IPS DF 19.7 (cell line): Measurements from ENCODE around the gene STIL.
"Not testable (repeated sequence)": the region's sequence is repeated elsewhere in the genome, so short reads cannot be mapped to it uniquely, and the experiment has no call there.

Source experiments
- DNase-seq: peaks from one replicate; pipeline ENCODE4 v3.0.0-alpha.2; 2013; ENCODE audit warnings: low read depth, low spot score

STIL gene

DNA sequence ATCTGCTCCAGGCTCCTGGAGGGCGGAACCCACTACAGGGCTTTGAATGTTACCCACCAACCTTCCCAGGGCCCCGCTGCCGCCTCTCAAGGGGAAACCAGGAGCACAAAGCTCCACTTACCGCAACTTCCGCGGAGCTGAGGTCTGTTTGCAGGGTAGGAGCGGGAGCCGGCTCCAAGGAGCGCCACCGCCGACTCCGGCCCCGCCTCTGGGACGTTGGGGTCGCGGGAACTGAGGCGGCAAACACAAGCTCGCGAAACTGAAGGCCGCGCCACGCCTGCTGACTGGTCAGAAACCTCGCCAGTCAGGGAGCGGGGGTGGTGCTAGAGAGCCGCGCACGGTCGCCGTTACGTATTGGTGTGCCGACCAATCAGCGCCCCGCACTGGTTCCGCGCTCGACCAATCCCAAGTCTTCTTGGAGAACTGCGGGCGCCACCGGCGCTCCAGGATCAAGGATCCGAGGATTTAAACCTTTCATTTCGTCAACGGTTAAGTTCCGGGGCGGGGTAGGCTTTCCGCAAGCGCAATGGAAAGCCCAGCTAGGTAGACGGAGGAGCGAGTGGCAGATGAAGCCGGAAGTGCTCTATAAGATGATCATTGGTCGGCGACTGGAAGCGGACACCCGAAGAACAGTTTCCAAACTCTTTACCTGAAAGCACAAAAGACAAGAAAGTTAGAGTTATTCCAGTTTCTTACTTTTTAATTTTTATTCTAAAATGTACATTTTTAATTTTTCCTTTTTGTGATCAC lies at the start of gene STIL:
Gene STIL, minus strand, starts transcription at position 233 of the 750 bp plus-strand sequence. CDS start 3,828 bp downstream, outside the sequence.
- DNase-seq: peak; percentile 98

DNA sequence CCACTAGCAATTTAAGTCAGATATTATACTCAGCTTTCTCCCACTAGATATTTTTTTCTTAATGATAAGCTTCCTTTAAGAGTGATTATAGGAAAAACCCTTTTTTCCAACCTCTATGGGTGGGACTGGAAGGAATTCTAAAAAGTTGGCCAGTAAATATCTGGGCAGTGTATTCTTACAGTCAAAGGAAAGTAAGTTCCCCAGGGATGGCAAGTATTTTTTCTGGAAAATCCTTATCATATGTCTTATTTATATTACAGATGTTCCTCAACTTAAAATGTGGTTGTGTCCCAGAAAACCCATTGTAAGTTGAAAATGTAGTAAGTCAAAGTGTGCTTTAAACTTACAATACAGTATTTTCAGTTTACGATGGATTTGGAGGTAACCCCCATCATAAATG lies 48.9 kb upstream of the STIL start:
- DNase-seq: no peak

DNA sequence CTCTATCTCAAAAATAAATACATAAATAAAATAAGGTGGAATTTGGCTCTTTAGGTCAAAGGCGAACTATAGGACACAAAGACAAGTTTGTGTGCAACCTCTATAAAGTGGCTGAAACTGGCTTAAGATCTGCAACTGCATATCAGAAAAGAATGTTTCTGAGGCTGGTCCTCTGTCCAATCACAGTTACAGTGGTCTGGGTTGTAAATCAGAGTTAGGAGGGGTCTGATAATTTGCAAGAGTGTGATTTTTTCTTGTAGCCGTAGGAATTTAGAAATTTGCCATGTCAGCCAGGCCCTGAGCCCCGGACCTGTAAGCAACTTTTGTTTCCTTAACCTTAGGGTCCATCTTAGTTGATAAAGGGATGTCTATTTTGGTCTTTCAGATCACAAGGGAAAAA lies 47.4 kb upstream of the STIL start:
- no peak for DNase-seq

DNA sequence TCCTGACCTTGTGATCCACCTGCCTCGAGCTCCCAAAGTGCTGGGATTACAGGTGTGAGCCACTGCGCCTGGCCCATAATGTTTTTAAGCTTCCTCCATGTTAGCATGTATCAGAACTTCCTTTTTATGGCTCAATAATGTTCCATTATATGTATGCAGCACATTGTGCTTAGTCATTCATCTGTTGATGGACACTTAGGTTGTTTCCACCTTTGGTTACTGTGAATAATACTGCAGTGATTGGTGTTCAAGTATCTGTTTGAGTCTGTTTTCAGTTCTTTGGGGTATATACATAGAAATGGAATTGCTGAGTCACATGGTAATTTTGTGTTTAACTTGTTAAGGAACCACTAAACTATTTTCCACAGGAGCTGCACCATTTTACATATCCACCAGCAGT lies 37.4 kb upstream of the STIL start:
- DNase-seq: no peak

DNA sequence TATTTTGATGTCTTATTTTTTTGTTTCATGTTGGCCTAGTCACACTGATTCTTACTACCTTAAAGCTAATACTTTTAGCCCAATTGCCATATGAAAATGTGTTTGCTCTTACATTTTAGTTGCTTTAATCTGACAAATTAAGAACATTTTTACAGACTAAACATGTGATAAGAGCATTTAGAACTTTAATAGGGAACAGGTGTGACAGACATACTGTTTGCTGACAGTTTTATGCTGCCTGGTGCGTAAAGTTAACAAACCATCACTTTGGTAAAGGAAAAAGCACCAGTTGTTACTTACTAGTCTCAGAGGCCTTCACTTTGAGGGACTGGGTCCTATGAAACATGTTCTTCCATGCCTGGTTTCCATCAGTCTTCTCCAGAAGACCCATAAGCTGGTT lies 34.3 kb upstream of the STIL start:
- DNase-seq: no peak

DNA sequence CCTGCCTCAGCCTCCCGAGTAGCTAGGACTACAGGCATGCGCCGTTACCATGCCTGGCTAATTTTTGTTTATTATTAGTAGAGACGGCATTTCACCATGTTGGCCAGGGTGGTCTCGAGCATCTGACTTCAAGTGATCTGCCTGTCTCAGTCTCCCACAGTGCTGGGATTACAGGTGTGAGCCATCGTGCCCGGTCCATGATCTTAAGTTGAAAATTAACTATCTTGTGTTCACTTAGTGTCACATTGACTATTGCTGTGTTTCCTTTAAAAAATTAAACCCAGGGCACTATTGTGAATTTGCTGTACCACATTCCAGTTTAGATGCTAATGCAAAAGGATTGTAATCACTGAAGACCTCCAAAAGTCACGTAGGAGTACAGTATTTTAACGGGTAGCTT lies 33.8 kb upstream of the STIL start:
- DNase-seq: no peak

DNA sequence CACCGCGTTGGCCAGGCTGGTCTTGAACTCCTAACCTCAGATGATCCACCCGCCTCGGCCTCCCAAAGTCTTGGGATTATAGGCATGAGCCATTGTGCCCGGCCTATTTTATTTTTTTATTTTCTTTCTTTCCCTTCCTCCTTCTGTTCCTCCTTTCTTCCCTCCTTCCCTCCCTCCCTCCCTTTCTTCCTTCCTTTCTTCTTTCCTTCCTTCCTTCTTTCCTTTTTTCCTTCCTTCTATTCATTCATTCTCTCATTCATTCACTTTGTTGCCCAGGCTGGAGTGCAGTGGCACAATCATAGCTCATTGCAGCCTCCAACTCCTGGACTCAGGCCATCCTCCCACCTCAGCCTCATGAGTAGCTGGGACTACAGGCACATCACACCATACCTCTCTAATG lies 33.0 kb upstream of the STIL start:
- DNase-seq: not testable (repeated sequence)

DNA sequence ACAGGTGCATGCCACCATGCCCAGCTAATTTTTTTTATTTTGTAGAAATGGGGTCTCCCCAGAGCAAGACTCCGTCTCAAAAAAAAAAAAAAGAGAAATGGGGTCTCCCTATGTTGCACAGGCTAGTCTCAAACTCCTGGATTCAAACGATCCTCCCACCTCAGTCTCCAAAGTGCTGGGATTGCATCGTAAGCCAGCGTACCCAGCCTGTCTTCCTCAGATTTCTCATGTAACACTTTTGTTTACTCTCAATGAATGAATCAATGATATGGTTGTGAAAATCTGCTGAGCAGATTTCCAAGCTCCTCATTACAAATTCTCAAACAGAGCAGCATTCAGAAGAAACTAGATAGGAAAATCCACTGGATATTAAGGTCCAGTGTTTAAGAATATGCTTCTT lies 26.3 kb upstream of the STIL start:
- no peak for DNase-seq

DNA sequence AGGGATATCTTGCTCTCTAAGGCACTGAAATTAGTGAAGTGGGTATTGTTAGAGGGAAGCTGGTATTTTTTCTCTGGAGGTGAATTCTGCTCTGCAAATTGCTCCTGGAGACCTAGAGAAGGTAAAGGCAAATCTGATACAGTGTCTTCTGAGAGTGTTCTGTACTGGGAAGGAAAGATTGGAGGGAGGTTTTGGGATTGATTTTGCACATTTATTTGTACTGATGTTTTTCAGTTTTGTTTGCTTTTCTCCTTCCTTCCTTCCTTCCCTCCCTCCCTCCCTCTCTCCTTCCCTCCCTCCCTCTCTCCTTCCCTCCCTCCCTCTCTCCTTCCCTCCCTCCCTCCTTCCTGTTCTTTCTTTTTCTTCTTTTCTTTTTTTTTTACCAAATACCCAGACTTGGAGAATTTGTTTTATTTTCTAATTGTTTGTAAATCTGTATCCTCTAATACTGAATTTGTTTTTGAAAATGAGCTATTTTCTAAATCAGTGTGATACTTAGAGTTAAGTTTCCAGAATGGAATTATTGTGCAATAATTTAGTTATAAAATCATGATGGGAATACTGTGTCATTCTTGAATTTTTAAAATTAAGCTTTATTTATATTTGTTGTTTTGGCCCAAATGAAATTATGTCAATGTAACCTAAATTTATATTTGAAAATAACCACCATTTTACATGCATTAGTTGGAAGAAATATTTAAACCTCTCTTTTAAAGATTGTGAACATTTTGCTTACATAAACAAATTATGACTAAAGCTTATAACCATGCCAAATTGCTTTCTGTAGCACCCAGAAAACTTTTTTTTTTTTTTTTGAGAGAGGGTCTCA lies 24.5 kb upstream of the STIL start:
- no peak for DNase-seq

DNA sequence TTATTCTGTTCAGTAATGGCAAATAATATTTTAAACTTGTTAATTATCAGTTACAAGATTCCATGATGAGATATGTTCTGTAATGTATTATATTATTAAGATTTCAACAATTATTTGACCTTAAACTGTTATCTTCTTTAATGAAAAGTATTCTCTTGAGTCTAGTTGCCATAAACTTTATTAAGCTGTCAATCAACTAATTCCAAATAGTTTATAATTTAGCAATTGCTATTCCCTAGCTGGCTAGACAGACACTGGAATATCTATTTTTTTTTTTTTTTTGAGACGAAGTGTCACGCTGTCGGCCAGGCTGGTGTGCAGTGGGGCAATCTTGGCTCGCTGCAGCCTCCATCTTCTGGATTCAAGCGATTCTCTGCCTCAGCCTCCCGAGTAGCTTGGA lies 23.4 kb upstream of the STIL start:
- no peak for DNase-seq

DNA sequence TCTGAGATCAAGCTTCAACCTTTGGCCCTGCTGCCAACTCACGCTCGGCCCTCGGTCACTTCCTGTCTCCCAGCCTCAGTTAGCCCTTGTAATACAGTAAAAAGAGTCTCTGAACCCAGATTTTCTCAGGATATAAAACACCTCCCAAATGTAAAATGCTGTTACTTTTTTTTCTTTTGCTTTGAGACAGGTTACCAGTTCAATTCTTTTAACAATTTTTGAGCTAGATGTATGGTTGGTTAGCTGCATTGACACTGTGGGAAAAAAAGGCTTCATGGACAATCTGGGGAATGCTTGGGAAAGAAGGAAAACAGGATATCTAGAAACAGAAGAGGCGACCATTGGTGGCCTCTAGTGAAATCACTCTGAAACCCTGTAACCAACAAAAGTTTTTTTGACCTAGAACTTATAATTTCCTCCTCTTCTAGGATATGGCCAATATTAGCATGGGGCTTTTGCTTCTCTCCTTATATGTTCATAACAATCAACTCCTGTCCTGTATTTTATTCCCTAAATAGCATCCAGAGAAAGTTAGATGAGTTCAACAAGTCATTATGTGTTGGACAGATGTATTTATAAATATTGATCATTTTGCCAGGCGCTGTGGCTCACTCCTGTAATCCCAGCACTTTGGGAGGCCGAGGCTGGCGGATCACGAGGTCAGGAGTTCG lies 21.0 kb upstream of the STIL start:
- no peak for DNase-seq

DNA sequence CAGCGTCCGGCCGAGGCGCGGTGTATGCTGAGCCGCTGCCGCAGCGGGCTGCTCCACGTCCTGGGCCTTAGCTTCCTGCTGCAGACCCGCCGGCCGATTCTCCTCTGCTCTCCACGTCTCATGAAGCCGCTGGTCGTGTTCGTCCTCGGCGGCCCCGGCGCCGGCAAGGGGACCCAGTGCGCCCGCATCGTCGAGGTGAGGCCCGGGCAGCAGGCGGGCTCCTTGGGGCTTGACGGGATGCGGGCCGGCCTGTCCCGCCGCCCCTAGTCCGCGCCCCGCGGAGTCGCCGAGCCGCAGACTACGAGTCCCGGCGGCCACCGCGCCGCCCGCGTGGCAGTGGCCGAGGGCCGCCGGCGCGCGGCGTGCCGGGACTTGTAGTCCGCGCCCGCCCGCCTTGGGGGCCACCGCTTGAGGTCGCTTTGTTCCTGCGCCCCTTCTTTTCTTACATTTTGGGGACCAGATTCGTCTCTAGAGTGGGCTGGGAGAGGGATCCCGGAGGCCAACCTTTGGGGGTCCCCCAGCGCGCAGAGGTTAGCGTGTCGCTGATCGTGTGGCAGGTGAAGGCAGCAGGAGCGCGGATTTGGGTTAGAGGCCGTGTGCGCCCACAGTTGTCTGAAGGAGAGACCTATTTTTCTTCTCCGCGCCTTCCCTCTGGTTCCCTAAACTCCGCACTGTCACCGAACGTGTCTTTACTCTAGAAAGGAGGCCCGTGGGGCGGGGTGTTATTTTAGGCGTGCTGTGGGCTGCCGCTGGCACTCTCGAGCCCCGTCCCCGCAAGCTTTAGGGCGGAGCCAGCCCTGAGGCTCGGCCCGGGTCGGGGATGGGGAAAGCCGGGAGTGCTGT lies 20.2 kb upstream of the STIL start:
- DNase-seq: no peak

DNA sequence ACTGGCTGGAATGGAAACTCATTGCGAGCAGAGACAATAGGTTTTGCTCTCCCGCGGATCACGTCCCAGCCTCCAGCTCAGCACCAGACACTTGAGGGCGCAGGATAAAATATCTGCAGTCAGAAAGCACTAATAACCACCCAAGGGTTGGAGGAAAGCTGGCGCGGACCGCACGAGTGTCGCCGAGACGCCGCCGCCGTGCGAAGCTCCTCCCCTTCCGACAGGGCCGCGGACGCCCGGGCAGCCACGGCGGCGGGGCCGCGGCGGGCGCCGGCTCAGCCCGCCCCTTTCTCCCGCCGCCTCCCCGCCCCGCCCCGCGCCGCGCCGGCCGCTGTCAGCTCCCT lies 19.6 kb upstream of the STIL start, which contains the start of gene CMPK1:
Gene CMPK1, plus strand, starts transcription at position 213 of the 344 bp plus-strand sequence. CDS start 156 bp downstream, outside the sequence.
- no peak for DNase-seq

DNA sequence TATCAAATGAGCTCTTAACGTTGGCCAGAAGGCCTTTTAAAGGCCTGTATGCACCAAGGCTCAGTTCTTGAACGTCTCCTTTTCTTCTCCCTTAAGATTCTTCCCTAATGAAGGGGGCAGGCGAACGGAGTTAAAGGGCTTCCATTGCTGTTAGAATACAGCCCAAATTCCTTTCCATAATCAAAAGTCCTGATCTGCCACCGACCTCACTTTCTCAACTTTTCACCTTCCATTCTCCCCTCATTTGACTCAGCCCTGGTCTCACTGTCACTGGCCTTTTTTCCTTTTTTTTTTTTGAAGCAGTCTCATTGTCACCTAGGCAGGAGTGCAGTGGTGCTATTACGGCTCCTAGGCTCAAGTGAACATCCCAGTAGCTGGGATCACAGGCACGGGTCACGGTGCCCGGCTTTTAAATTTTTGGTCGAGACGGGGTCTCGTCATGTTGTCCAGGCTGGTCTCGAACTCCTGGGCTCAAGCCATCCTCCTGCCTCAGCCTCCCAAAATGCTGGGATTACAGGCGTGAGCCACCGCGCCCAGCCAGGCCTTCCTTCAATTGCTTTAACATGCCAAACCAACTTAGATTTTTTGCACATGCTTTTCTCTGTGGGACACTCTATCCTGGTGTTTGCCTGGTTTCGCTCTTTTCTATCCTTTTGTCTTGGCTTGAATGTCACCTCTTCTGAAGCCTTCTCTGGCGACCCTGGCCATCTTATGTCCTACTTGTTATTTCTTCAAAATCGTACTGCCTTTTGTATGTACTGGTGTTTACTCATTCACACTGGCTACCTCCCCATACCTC lies 19.0 kb upstream of the STIL start:
- DNase-seq: no peak

DNA sequence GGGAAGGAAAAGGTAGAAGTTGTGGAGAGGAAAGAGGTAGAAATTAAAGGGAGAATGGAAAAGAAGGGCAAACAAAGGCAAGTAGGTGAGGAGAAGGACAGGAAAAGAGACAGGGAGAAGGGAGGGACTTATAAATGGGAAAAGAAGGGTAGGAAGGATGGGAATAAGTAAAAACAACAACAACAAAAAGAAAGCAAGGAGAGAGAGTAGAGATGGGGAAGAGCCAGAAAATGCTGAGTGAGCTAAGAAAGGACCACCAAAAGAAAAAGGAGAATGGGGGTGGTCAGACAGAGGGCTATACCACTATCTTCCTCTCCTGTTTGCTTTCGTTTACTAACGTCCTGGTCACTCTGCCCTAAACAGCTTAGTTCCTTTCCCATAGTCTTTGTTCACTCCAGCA lies 17.9 kb upstream of the STIL start:
- DNase-seq: no peak

DNA sequence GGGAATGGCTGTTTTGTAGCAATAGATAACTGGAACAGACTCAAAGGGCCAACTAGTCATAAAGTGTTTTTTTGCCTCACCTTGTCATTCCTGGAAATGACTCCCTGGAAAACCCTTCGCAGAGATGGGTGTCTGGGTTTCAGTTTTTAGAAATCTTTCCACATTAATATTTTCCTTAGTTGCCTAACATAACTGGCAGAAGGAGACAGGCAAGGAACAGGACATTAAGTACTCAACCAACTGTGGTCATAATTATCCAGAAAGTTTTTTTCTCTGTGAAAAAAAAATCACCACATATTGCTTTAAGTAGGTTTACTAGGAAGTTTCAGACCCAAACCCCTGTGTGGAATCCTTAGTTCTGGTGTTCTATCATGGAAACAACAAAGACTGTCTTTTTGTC lies 16.3 kb upstream of the STIL start:
- no peak for DNase-seq

DNA sequence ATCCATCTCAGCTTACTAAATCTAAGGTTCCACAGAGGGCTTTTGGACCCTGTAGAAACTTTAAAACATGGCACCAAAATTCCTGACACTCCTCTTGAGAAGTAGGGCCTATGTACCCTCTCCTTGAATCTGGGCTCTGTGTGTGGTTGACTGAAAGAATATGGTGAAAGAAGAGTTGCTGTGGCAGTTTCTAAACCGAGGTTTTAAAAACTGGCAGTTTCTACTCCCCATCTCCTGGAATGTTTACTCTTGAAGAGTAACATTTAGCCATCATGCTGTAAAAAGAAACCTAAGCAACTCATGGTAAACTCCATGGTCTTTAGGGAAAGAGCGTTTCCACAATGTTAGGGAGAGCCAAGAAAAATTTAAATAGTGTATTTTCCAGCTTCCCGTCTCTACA lies 15.0 kb upstream of the STIL start:
- DNase-seq: no peak

DNA sequence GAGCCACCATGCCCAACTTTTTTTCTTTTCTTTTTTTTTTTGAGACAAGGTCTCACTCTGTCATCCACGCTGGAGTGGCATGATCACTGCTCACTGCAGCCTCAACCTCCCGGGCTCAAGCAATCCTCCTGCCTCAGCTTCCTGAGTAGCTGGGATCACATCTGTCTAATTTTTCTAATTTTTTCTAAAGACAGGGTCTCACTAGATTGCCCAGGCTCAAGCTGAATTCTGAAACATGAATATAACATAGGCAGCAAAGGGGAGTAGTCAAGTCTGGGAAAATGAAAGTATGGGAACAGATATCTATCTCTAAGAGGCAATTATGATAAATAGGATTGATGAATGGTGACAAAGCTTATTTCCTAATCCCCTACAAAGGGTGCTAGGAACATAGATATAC lies 12.3 kb upstream of the STIL start:
- DNase-seq: no peak

DNA sequence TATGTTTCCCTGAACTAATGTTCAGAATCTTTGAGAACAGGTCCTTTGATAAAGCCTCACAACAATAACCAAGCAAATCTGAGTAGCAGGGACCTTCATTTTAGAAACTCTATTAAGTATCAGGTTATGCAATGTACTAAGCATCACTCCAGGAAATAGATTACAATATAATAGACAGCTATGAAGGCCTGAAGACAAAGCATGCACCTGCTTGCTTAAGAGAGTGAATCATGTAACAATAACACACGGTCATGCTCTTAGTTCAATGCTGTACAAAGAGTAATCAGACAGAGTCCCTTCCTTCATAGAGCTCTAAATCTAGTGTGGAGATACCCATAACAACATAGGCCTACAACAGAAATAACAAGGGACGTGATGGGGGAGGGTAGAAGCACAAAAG lies 11.6 kb upstream of the STIL start:
- DNase-seq: no peak

DNA sequence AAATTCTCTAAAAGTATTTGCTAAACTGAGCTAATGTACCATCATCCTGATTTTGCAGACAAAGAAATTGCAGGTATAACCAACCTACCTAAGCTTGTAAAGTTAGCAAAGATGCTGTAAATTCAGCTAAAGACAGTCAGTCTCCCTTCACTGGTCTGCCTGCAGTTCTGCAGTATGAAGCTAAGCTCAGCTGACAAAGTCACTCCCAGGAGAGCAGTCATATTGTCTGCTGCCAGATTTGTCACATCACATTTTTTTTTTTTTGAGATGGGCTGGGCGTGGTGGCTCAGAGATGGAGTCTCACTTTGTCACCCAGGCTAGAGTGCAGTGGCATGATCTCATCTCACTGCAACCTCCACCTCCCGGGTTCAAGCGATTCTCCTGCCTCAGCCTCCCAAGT lies 10.7 kb upstream of the STIL start:
- DNase-seq: no peak

DNA sequence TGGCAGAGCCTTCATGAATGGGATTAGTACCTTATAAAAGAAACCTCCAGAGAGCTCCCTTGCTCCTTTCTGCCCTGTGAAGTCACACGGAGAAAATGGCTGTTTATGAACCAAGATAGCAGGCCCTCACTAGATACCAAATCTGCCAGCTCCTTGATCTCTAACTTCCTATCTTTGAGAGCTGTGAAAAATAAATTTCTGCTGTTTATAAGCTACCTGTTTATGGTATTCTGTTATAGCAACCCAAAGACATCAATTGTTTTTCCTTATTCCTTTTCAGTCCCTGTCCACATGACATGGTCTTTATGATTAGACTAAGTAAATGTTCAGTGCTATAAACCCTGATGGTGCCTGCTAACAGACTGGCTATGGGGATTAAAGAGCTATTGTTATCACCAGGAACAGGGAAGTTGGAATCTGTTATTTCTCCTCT lies 9.7 kb upstream of the STIL start:
- no peak for DNase-seq
